Thymus (tissue), 11 donors: Measurements from ENCODE around the gene TOP2B. TPM values are rescaled to one million over a fixed set of nuclear protein-coding genes. Genes with fewer than 3 reads are reported as not detected.

Experiments used
- DNase-seq, 9 donors: peaks; one replicate each; pipeline ENCODE4 v3.0.0-alpha.2; 2013; ENCODE audit warnings: low spot score in 9 of 9, low read depth in 6 of 9, missing footprints in 1 of 9
- H3K27ac ChIP-seq, 2 donors: one replicate each; pipeline ENCODE4 v1.5.1; 2013; ENCODE audit warnings: control low read depth in 1 of 2, low read depth in 1 of 2, low read length in 1 of 2, mild to moderate bottlenecking in 1 of 2, moderate library complexity in 1 of 2
- H3K27me3 ChIP-seq, 2 donors: one replicate each; pipeline ENCODE4 v1.5.1; 2013; ENCODE audit warnings: low read length in 1 of 2; ENCODE audit not compliant: control insufficient read depth in 2 of 2, insufficient read depth in 1 of 2
- H3K36me3 ChIP-seq, 2 donors: one replicate each; pipeline ENCODE4 v1.5.1; 2013; ENCODE audit warnings: low read length in 1 of 2, mild to moderate bottlenecking in 1 of 2, moderate library complexity in 1 of 2; ENCODE audit not compliant: control insufficient read depth in 2 of 2, insufficient read depth in 2 of 2
- H3K4me1 ChIP-seq, 2 donors: one replicate each; pipeline ENCODE4 v1.5.1; 2013; ENCODE audit warnings: low read length in 2 of 2; ENCODE audit not compliant: control insufficient read depth in 2 of 2, insufficient read depth in 2 of 2
- H3K4me3 ChIP-seq, 2 donors: one replicate each; pipeline ENCODE4 v1.5.1; 2013; ENCODE audit warnings: low read length in 2 of 2, control low read depth in 1 of 2, mild to moderate bottlenecking in 1 of 2
- H3K9me3 ChIP-seq, 2 donors: one replicate each; pipeline ENCODE4 v1.5.1; 2013; ENCODE audit warnings: low read length in 1 of 2, mild to moderate bottlenecking in 1 of 2; ENCODE audit not compliant: control insufficient read depth in 2 of 2, insufficient read depth in 1 of 2
- WGBS: extraction: QIAGEN DNeasy Blood & Tissue Kit; methylation state at CpG from one replicate; pipeline ENCODE4 v1.1.7; 2013; 5-methylcytosine and 5-hydroxymethylcytosine counted together
- polyA plus RNA-seq: library from polyadenylated mRNA; stranded (reverse); fragments of 200-250 nt; gene quantifications from one replicate; pipeline ENCODE4 v1.2.3, GENCODE V29; 2013
- total RNA-seq: library from RNA; stranded (reverse); fragments of 120-200 nt; gene quantifications from one replicate; pipeline ENCODE4 v1.2.4, GENCODE V29; 2013
- donor health status: healthy.

The TOP2B gene
- total and polyA plus RNA-seq, 2 donors: 122 to 186 TPM

DNA sequence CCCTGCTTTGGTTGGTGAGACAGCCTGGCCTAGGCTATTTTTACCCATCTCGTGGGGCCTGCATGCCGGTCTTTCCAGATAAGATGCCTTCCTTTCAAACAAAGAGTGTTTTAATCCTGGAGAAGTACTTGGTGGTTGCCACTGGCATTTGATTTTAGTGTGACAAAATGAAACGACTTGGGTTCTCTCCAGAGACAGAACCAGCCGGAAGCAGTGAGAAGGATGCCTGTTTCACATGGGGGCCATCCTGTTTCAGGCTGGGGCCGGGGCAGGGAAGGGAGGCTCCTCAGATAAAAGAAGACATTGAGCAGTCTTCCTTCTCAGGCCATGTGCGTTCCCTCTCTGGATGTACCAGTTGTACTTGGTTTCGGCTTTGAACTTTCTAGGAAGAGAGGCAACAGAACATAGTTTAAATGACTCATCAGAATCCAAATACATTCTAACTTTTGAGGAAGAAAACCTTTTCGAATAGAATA is 74.9 kb downstream of the TOP2B start:
- Histone ChIP-seq H3K36me3 (no peaks in the 10 kb centered on the region), H3K27ac (no peak overlapping the region), H3K9me3 (no peaks in the 10 kb centered on the region), H3K27me3 (no peaks in the 10 kb centered on the region), H3K4me1 (no peaks in the 10 kb centered on the region), H3K4me3 (no peak overlapping the region)
- no peak for DNase-seq
- whole genome bisulfite sequencing: 92% methylated on average over 8 of the region's 8 CpGs

DNA sequence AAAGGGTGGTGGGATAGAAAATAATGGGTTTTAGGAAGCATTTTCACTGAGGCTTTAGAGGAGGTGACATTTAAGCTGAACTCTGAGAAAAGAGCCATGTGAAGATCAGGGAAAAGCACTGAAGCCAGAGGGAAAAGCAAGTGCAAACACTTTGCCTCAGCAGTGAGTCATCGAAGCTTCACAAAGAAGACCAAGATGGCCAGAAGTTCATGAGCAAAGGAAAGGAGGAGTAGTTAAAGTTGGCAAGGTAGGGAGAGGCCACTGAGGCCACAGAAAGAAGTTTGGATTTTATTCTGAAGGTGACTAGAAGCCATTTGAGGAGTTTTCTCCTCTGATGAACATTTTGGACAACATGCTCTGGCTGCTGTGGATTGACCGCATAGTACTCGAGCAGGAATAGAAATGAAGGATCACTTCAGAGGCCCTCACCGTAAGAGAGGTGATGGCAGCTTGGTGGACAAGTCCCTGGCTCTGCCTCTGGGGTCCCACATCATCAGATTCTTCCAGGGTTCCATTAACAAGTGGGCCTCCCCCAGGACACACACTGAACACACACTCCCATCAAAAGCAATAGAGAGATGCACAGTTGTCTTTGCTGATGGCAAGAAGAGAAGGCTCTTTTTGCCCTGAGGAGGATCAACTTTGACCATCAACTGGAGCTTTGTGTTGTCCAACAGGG is 75.5 kb downstream of the TOP2B start:
- H3K27me3 ChIP-seq: no peaks in the 10 kb centered on the region
- no peaks in the 10 kb centered on the region for H3K9me3 ChIP-seq
- H3K27ac ChIP-seq: no peak overlapping the region
- H3K36me3 ChIP-seq: no peaks in the 10 kb centered on the region
- H3K4me3 ChIP-seq: no peak overlapping the region
- 97% methylated on average over 4 of the region's 4 CpGs for WGBS
- DNase-seq: no peak
- H3K4me1 ChIP-seq: no peaks in the 10 kb centered on the region

DNA sequence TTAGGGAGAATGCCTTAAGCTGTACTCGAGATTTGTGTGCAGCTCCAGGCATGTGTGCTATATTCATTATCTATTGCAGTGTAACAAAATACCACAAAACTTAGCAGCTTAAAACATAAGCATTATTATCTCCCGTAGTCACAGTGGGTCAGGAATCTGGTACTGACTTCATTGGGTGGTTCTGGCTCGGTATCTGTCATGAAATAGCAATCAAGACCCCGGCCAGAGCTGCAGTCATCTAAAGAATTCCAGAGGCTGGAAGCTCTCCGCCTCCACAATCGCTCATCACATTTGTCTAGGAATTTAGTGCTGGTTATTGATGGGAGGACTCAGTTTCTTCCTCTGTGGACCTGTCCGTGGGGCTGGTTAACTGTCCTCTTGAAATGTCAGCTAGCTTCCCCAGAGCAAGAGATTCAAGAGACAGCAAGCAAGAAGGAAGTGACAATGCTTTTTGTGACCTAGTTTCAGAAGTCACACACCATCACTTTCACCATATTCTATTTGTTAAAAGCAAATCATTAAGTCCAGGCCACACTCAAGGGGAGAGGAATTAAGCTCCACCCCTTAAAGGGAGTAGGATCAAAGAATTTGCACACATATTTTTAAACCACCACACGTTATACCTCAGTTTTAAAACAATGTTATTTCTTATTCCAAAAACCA is 76.1 kb downstream of the TOP2B start:
- H3K9me3 ChIP-seq: no peaks in the 10 kb centered on the region
- H3K36me3 ChIP-seq: no peaks in the 10 kb centered on the region
- 88% methylated on average over 8 of the region's 8 CpGs for WGBS
- no peaks in the 10 kb centered on the region for H3K27me3 ChIP-seq
- H3K4me1 ChIP-seq: no peaks in the 10 kb centered on the region
- no peak overlapping the region for H3K27ac ChIP-seq
- no peak overlapping the region for H3K4me3 ChIP-seq
- no peak for DNase-seq

DNA sequence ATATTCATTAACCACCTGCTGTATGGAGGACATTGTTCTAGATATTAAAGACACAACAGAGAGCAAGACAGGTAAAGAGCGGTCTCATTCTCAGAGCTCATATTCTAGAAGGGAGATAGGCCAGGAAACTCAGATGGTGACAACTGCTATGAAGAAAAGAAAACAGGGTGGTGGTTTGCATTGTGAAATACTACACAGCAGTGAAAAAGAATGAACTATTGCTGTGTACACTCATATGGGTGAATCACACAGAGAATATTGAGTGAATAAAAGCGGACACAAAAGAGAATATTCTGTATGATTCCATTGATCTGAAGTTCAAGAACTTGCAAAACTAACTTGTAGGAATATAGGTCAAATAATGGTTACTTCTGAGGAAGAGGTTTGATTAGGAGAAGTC is 76.7 kb downstream of the TOP2B start:
- DNase-seq: no peak
- H3K4me1 ChIP-seq: no peaks in the 10 kb centered on the region
- no peaks in the 10 kb centered on the region for H3K9me3 ChIP-seq
- H3K36me3 ChIP-seq: no peaks in the 10 kb centered on the region
- no peak overlapping the region for H3K4me3 ChIP-seq
- no peaks in the 10 kb centered on the region for H3K27me3 ChIP-seq
- no peak overlapping the region for H3K27ac ChIP-seq
- 97% methylated on average over 2 of the region's 2 CpGs for WGBS

DNA sequence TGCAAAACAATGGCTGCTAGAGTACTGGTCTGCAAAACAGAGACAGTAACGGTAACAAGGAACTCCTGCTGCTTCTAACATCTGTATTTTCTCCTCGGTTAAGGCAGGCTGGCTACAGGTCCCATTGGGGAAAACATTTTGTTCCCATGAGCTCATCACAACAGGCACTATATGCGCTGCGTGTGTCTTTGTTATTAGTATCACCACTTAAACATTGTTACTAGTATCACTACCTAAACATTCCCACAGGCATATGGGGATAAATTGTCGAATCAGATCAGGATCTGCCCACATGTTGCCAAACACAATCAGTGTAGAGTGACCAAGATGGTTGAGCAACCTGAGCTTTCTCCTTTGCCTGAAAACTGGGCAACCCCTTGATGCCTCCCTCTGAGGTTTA is 77.2 kb downstream of the TOP2B start:
- Histone ChIP-seq H3K9me3 (no peaks in the 10 kb centered on the region), H3K27ac (no peak overlapping the region), H3K27me3 (no peaks in the 10 kb centered on the region), H3K36me3 (no peaks in the 10 kb centered on the region), H3K4me1 (no peaks in the 10 kb centered on the region), H3K4me3 (no peak overlapping the region)
- 96% methylated on average over 5 of the region's 5 CpGs for WGBS
- no peak for DNase-seq

DNA sequence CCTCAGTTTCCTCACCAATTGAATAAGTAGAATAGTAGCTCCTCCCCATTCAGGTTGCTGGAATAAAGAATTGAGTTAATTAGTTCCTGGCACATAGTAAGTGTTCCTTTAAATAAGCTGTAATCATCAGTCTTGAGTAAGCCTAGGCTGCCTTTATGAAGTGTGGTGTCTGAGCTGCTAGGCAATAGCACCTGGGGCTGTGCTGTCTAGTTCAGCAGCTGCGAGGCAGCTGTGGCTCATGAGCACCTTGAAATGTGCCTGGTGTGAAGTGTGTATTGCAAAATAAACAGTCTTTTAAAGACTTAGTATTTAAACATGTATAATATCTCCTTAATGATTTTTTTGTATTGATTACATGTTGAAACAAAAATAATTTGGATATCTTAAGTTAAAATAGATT is 77.6 kb downstream of the TOP2B start:
- no peak for DNase-seq
- Histone ChIP-seq H3K4me3 (no peak overlapping the region), H3K27ac (no peak overlapping the region), H3K36me3 (no peaks in the 10 kb centered on the region), H3K27me3 (no peaks in the 10 kb centered on the region), H3K4me1 (no peaks in the 10 kb centered on the region), H3K9me3 (no peaks in the 10 kb centered on the region)
- WGBS: 87% methylated on average over 1 of the region's 1 CpG

DNA sequence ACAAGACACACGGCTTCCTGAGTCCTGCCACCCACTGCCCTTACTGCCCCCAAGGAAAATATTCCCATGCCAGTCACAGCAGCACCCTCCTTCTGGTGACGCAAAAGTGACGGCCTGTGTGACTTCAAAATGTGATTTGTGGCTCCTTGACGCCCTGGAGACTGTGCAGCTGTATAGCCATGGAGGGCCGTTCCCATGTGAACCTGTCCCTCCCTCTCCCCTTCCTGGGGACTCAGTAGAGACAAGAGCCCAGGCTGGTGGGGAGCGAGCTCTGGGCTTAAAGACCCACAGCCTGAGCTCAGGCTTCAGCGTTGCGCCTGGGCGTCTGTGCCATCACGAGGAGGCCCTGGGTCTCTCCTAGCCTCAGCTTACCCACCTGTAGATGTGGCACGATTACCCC is 78.2 kb downstream of the TOP2B start:
- H3K27me3 ChIP-seq: no peaks in the 10 kb centered on the region
- no peaks in the 10 kb centered on the region for H3K9me3 ChIP-seq
- no peak for DNase-seq
- H3K36me3 ChIP-seq: no peaks in the 10 kb centered on the region
- no peak overlapping the region for H3K27ac ChIP-seq
- H3K4me1 ChIP-seq: no peaks in the 10 kb centered on the region
- no peak overlapping the region for H3K4me3 ChIP-seq
- 85% methylated on average over 11 of the region's 11 CpGs for WGBS

DNA sequence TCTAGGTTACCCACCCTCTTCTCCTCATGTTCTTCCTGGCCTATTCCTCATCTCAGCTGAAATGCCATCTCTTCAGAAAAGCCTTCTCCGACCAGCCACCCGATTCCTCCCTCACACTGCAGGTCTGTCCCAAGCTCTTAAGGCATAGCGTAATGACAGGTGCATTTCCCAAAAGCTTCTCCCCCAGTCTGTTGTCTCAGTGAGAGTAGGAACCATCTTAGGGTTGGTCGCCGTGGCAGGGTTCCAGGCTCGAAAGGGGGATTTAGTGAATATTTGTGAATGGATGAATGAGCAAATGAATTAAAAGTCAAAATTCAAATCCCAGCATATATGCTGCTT is 78.6 kb downstream of the TOP2B start:
- Histone ChIP-seq H3K9me3 (no peaks in the 10 kb centered on the region), H3K36me3 (no peaks in the 10 kb centered on the region), H3K27ac (no peak overlapping the region), H3K4me3 (no peak overlapping the region), H3K4me1 (no peaks in the 10 kb centered on the region), H3K27me3 (no peaks in the 10 kb centered on the region)
- WGBS: 98% methylated on average over 6 of the region's 6 CpGs
- DNase-seq: no peak

DNA sequence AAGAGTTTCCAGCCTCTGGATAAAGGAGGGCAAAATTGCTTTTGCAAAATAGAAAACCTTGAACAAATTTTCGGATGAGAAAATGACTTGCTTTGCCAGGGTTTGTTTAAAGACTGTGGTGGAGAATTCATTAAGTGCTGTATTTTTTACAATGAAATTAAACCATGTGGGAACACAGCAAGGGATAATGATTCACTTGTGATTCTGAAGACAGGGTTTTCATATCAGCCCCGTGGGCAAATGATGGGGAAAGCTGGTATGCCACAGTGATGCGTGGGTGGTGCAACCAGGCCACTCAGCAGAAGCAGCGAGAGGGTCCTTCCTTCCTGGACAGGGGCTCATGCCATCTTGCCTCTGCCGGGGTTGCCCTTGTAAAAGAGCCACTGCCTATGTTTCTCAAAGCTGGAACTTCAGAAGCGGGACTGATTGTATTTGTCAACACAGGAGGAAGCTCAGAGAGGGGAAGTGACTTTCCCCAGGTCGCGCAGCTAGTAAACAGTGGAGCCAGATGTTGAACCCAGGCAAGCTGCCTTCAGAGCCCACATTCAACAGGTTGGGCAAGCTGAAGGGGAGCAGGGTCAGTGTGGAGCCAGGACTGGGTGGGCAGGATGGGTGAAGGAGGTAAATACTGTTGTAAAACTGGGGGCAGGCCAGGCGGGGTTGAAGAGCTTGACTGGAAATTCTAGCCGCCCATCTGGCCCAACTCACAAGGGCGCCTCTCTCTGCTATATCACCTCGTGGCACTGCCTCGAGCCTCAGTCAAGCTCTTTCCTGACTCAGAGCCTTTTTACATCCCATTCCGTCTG is 79.1 kb downstream of the TOP2B start:
- WGBS: 92% methylated on average over 14 of the region's 14 CpGs
- no peak for DNase-seq
- no peaks in the 10 kb centered on the region for H3K27me3 ChIP-seq

More for the DNA sequence above, 79.1 kb downstream of the TOP2B start:
- Histone ChIP-seq H3K4me1 (no peaks in the 10 kb centered on the region), H3K27ac (no peak overlapping the region), H3K9me3 (no peaks in the 10 kb centered on the region), H3K36me3 (no peaks in the 10 kb centered on the region), H3K4me3 (no peak overlapping the region)
